ENCODE measurements around the gene KMT2C.

The KMT2C gene

DNA sequence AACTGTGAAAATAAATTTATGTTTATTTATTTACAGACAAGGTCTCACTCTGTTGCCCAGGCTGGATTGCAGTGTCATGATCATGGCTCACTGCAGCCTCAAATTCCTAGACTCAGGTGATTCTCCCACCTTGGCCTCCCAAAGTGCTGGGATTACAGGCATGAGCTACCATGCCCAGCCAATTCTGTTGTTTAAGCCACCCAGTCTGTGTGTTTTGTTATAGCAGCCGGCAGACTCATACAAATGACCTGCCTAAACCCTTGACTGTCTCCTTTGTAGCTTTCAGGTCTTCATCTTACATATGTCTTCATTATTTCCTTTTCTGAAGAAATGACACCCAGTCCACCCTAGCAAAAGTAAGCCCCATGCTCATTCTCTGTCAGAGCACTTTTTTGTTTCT is 43.8 kb upstream of the KMT2C start:
- H3K9ac ChIP-seq (ENCODE audit: low read length): no peak overlapping the region
- H3K4me3 ChIP-seq (ENCODE audit: low read depth, low read length, poor library complexity, severe bottlenecking): no peak overlapping the region
- H3K79me2 ChIP-seq (ENCODE audit: insufficient read depth, low read length): no peaks in the 10 kb centered on the region
- H3K4me1 ChIP-seq (ENCODE audit: insufficient read depth, low read length, severe bottlenecking): no peaks in the 10 kb centered on the region
- no peak overlapping the region for H3K4me2 ChIP-seq (ENCODE audit: low read length)
- no peaks in the 10 kb centered on the region for H3K9me2 ChIP-seq (ENCODE audit: low read depth, low read length)
- no peak overlapping the region for H2AFZ ChIP-seq (ENCODE audit: low read length)
- H4K20me1 ChIP-seq (ENCODE audit: insufficient read depth, low read length): no peaks in the 10 kb centered on the region
- no peaks in the 10 kb centered on the region for H3K9me3 ChIP-seq (ENCODE audit: low read length)
- H3K27ac ChIP-seq (ENCODE audit: low read depth, low read length, poor library complexity, severe bottlenecking): no peak overlapping the region
- H3K27me3 ChIP-seq (ENCODE audit: insufficient read depth, low read length): no peaks in the 10 kb centered on the region
- no peak for TF ChIP-seq EZH2 (IDR thresholded peaks at IDR 0.05; ENCODE audit: borderline replicate concordance, low read length)
- TF ChIP-seq, protein P1, sequence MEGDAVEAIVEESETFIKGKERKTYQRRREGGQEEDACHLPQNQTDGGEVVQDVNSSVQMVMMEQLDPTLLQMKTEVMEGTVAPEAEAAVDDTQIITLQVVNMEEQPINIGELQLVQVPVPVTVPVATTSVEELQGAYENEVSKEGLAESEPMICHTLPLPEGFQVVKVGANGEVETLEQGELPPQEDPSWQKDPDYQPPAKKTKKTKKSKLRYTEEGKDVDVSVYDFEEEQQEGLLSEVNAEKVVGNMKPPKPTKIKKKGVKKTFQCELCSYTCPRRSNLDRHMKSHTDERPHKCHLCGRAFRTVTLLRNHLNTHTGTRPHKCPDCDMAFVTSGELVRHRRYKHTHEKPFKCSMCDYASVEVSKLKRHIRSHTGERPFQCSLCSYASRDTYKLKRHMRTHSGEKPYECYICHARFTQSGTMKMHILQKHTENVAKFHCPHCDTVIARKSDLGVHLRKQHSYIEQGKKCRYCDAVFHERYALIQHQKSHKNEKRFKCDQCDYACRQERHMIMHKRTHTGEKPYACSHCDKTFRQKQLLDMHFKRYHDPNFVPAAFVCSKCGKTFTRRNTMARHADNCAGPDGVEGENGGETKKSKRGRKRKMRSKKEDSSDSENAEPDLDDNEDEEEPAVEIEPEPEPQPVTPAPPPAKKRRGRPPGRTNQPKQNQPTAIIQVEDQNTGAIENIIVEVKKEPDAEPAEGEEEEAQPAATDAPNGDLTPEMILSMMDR (IDR thresholded peaks at IDR 0.05; ENCODE audit: low read length): no peak
- H3F3A ChIP-seq (ENCODE audit: insufficient read depth, low read length): no peaks in the 10 kb centered on the region
- H3K36me3 ChIP-seq (ENCODE audit: insufficient read depth, low read length): no peaks in the 10 kb centered on the region

- Histone ChIP-seq H3K4me1 (ENCODE audit: insufficient read depth, low read length, severe bottlenecking) (no peaks in the 10 kb centered on the region), H4K20me1 (ENCODE audit: insufficient read depth, low read length) (no peaks in the 10 kb centered on the region), H3K9me2 (ENCODE audit: low read depth, low read length) (no peaks in the 10 kb centered on the region), H3K79me2 (ENCODE audit: insufficient read depth, low read length) (no peaks in the 10 kb centered on the region), H3K4me2 (ENCODE audit: low read length) (no peak overlapping the region), H3K36me3 (ENCODE audit: insufficient read depth, low read length) (no peaks in the 10 kb centered on the region), H2AFZ (ENCODE audit: low read length) (no peak overlapping the region), H3K4me3 (ENCODE audit: low read depth, low read length, poor library complexity, severe bottlenecking) (no peak overlapping the region), H3K27ac (ENCODE audit: low read depth, low read length, poor library complexity, severe bottlenecking) (no peak overlapping the region), H3K27me3 (ENCODE audit: insufficient read depth, low read length) (no peaks in the 10 kb centered on the region), H3F3A (ENCODE audit: insufficient read depth, low read length) (no peaks in the 10 kb centered on the region), H3K9me3 (ENCODE audit: low read length) (no peaks in the 10 kb centered on the region), H3K9ac (ENCODE audit: low read length) (no peak overlapping the region)
- no peak for TF ChIP-seq EZH2 (IDR thresholded peaks at IDR 0.05; ENCODE audit: borderline replicate concordance, low read length)
- TF ChIP-seq, protein P1 (IDR thresholded peaks at IDR 0.05; ENCODE audit: low read length): no peak
Observed at GRCh38 chr7:152478140-152478539, 42.3 kb upstream of the KMT2C start.

- Histone ChIP-seq H3K27ac (ENCODE audit: low read depth, low read length, poor library complexity, severe bottlenecking) (no peak overlapping the region), H3K79me2 (ENCODE audit: insufficient read depth, low read length) (no peaks in the 10 kb centered on the region), H3K27me3 (ENCODE audit: insufficient read depth, low read length) (no peaks in the 10 kb centered on the region), H2AFZ (ENCODE audit: low read length) (no peak overlapping the region), H3K9me2 (ENCODE audit: low read depth, low read length) (no peaks in the 10 kb centered on the region), H3K4me2 (ENCODE audit: low read length) (no peak overlapping the region), H3K4me1 (ENCODE audit: insufficient read depth, low read length, severe bottlenecking) (no peaks in the 10 kb centered on the region), H3K4me3 (ENCODE audit: low read depth, low read length, poor library complexity, severe bottlenecking) (no peak overlapping the region), H3F3A (ENCODE audit: insufficient read depth, low read length) (no peaks in the 10 kb centered on the region), H4K20me1 (ENCODE audit: insufficient read depth, low read length) (no peaks in the 10 kb centered on the region), H3K9ac (ENCODE audit: low read length) (no peak overlapping the region), H3K36me3 (ENCODE audit: insufficient read depth, low read length) (no peaks in the 10 kb centered on the region), H3K9me3 (ENCODE audit: low read length) (peaks cover 3% of the 10 kb centered on the region; the same call in 1 of the 2 replicates)
- TF ChIP-seq, protein P1 (IDR thresholded peaks at IDR 0.05; ENCODE audit: low read length): no peak
- TF ChIP-seq EZH2 (IDR thresholded peaks at IDR 0.05; ENCODE audit: borderline replicate concordance, low read length): no peak
Observed at GRCh38 chr7:152477079-152477478, 41.3 kb upstream of the KMT2C start.
